Kidney (tissue), 14 donors: ENCODE data around the gene KCNQ5. TPM values are rescaled to one million over a fixed set of nuclear protein-coding genes. Genes with fewer than 3 reads are reported as not detected.

Experiments
- DNase-seq, 5 donors: peaks; one replicate each; pipeline ENCODE4 v3.0.0-alpha.2; 2013 to 2020
- FAIRE-seq: peaks from 2 replicates; lab custom pipeline; 2012; peaks lifted over from hg19 to GRCh38; lab: Jason Lieb, UNC
- H3K27ac ChIP-seq, 2 donors: one replicate each; pipeline ENCODE4 v1.7.0; 2013; ENCODE audit warnings: low read depth in 2 of 2, low read length in 2 of 2, inconsistent platforms in 1 of 2
- H3K27me3 ChIP-seq: one replicate; pipeline ENCODE4 v1.7.1; 2013; ENCODE audit warnings: low read length, inconsistent platforms; ENCODE audit not compliant: control insufficient read depth, insufficient read depth
- H3K36me3 ChIP-seq, 3 donors: one replicate each; pipeline versions ENCODE4 v1.7.0 to v1.7.1; 2013; ENCODE audit warnings: low read length in 3 of 3, control low read depth in 1 of 3, inconsistent platforms in 1 of 3; ENCODE audit not compliant: insufficient read depth in 3 of 3, control insufficient read depth in 2 of 3
- H3K4me1 ChIP-seq, 3 donors: one replicate each; pipeline versions ENCODE4 v1.7.0 to v1.7.1; 2013; ENCODE audit warnings: low read length in 3 of 3, inconsistent platforms in 1 of 3, low read depth in 1 of 3; ENCODE audit not compliant: control insufficient read depth in 2 of 3, insufficient read depth in 2 of 3
- H3K4me3 ChIP-seq, 3 donors: one replicate each; pipeline versions ENCODE4 v1.7.0 to v1.8.1; 2013; ENCODE audit warnings: low read length in 3 of 3, control low read depth in 1 of 3, inconsistent platforms in 1 of 3
- H3K9ac ChIP-seq, 3 donors: one replicate each; pipeline versions ENCODE4 v1.7.0 to v1.7.1; 2013; ENCODE audit warnings: low read length in 3 of 3, control low read depth in 1 of 3, inconsistent platforms in 1 of 3
- H3K9me3 ChIP-seq, 3 donors: one replicate each; pipeline versions ENCODE4 v1.7.0 to v1.7.1; 2013; ENCODE audit warnings: low read length in 3 of 3, control low read depth in 1 of 3, inconsistent platforms in 1 of 3; ENCODE audit not compliant: control insufficient read depth in 2 of 3, insufficient read depth in 1 of 3
- CTCF ChIP-seq: IDR thresholded peaks from 3 replicates; pipeline ENCODE4 v1.5.1; 2012; ENCODE audit warnings: mild to moderate bottlenecking, moderate library complexity, borderline replicate concordance; ENCODE audit not compliant: insufficient read depth; ENCODE audit errors: extremely low read depth
- intact Hi-C: fragments of 100-400 bp; cut with DNase I; formaldehyde crosslinking; loops from one replicate; pipeline ENCODE4 v1.11.1; 2022
- polyA plus RNA-seq: library from polyadenylated mRNA; stranded (reverse); fragments of 350-450 nt; fragmentation: Illumina TruSeq; extraction: RNeasy Lipid Tissue Mini Kit (QIAGEN cat#74804); gene quantifications from one replicate; pipeline ENCODE4 v1.2.3, GENCODE V29; 2014; ENCODE audit warnings: low read depth, low replicate concordance; ENCODE audit not compliant: insufficient read depth
- total RNA-seq: library from RNA; stranded (reverse); fragmentation: NEBNext Ultra II Directional; extraction: Animal tissue kit (Norgen Biotek cat#: 25700); gene quantifications from one replicate; pipeline ENCODE4 v1.2.1, GENCODE V29; 2021
- donor health status: control.
- donor health status: control.
- donor health status: control.
- donor health status: control.
- donor health status: control.
- donor health status: DM: yes; HTN: yes; CAD: no.
- donor health status: Normal renal cell carcinoma (clear cell type).

KCNQ5 gene
- total and polyA plus RNA-seq, 2 donors from 2014 or later = 0.50 TPM; not detected in 1

GRCh38 chr6:73050706-73051105 lies 428.8 kb downstream of the KCNQ5 start:
- Histone ChIP-seq H3K4me1 (no peaks in the 10 kb centered on the region), H3K27ac (no peak overlapping the region), H3K27me3 (no peaks in the 10 kb centered on the region), H3K9me3 (no peaks in the 10 kb centered on the region), H3K9ac (no peak overlapping the region), H3K4me3 (no peak overlapping the region), H3K36me3 (no peaks in the 10 kb centered on the region)
- FAIRE-seq (no peak), DNase-seq (no peak)
- TF ChIP-seq CTCF = no peak
- intact Hi-C loops = no loop called here

- Histone ChIP-seq H3K4me3 (no peak overlapping the region), H3K9me3 (no peaks in the 10 kb centered on the region), H3K36me3 (no peaks in the 10 kb centered on the region), H3K27me3 (no peaks in the 10 kb centered on the region), H3K9ac (no peak overlapping the region), H3K4me1 (no peaks in the 10 kb centered on the region), H3K27ac (no peak overlapping the region)
- TF ChIP-seq CTCF = no peak
- intact Hi-C loops = no loop called here
- no peak for FAIRE-seq
- DNase-seq = no peak
Observed at GRCh38 chr6:73051147-73051546, 429.3 kb downstream of the KCNQ5 start.

- intact Hi-C loops = no loop called here
- peaks cover 0 to 2% (median 0%) of the 10 kb centered on the region in 3 donors for H3K9me3 ChIP-seq
- FAIRE-seq = no peak
- no peak for TF ChIP-seq CTCF
- no peak overlapping the region for H3K27ac ChIP-seq
- no peaks in the 10 kb centered on the region for H3K4me1 ChIP-seq
- no peak overlapping the region for H3K4me3 ChIP-seq
- no peaks in the 10 kb centered on the region for H3K27me3 ChIP-seq
- no peaks in the 10 kb centered on the region for H3K36me3 ChIP-seq
- no peak for DNase-seq
- no peak overlapping the region for H3K9ac ChIP-seq
Observed at GRCh38 chr6:73054958-73055357, 433.1 kb downstream of the KCNQ5 start.

GRCh38 chr6:73058736-73059135 lies 436.9 kb downstream of the KCNQ5 start:
- H3K4me1 ChIP-seq = no peaks in the 10 kb centered on the region
- DNase-seq = no peak
- intact Hi-C loops = no loop called here
- no peak for FAIRE-seq
- H3K4me3 ChIP-seq = no peak overlapping the region
- no peak overlapping the region for H3K27ac ChIP-seq
- no peaks in the 10 kb centered on the region for H3K27me3 ChIP-seq
- TF ChIP-seq CTCF = no peak
- H3K9ac ChIP-seq = no peak overlapping the region
- H3K36me3 ChIP-seq = no peaks in the 10 kb centered on the region
- H3K9me3 ChIP-seq = peaks cover 0 to 2% (median 0%) of the 10 kb centered on the region in 3 donors
